ENCODE data around the gene PDCD1LG2.

The PDCD1LG2 gene

GRCh38 chr9:5611321-5612184 is 101.2 kb downstream of the PDCD1LG2 start:
- DNase-seq (ENCODE audit: low read depth in 3 of 3) = no peak

- no peak for DNase-seq (ENCODE audit: low read depth in 3 of 3)
These were observed 101.8 kb downstream of the PDCD1LG2 start for GRCh38 chr9:5612185-5612530.

- DNase-seq (ENCODE audit: low read depth in 3 of 3) = no peak
These were observed 103.9 kb downstream of the PDCD1LG2 start for GRCh38 chr9:5614192-5614591.

GRCh38 chr9:5614985-5615384 is 104.7 kb downstream of the PDCD1LG2 start:
- no peak for DNase-seq (ENCODE audit: low read depth in 3 of 3)

GRCh38 chr9:5617749-5618148 is 107.4 kb downstream of the PDCD1LG2 start:
- no peak for DNase-seq (ENCODE audit: low read depth in 3 of 3)

GRCh38 chr9:5620494-5620893 is 110.2 kb downstream of the PDCD1LG2 start:
- no peak for DNase-seq (ENCODE audit: low read depth in 3 of 3)

All from stimulated activated CD4-positive, alpha-beta T cell treated with anti-CD3 and anti-CD28 coated beads, TNF-alpha, amount 100 ng/mL, for 48 hours (primary cell).